NCI-H510A (cell line): ENCODE measurements around the gene CDK16.
A peak's percentile ranks its signal among the peaks of the same experiment; 100 is the strongest.

ENCODE experiments used
- DNase-seq: peaks from one replicate; lab custom pipeline; 2025; lab: John Stamatoyannopoulos, UW

CDK16 gene

DNA sequence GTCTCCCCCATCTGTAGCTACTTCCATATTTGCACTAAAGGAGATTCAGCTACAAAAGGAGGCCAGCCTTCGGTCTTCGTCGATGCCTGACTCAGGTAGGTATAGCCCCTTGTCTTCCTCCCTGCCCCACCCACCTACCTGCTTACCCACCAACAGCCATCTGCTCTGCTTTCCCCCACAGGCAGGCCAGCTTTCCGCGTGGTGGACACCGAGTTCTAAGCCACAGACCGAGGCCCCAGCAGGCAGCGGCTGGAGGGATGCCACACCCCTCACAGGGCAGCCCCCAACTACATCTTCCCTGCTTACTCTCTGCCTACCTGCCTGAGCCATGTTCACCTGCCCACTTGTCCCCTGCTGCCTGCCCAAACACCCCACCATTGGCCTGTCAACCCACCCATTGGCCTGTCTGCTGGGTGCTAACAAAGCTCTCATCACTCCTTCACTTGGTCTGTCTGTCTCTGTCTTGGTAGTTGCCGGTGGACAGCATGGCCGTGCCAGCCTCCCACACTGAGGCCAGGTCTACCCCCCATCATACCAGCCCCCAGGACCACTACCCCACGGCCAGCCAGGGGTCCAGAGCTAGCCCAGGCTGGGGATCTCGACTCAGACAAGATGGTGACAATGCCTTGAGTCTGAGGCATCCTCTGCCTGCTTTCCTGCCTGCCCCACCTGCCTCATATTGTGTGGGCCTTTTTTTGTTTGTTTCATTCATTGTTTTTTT lies 10.2 kb downstream of the CDK16 start:
- DNase-seq, result no peak

DNA sequence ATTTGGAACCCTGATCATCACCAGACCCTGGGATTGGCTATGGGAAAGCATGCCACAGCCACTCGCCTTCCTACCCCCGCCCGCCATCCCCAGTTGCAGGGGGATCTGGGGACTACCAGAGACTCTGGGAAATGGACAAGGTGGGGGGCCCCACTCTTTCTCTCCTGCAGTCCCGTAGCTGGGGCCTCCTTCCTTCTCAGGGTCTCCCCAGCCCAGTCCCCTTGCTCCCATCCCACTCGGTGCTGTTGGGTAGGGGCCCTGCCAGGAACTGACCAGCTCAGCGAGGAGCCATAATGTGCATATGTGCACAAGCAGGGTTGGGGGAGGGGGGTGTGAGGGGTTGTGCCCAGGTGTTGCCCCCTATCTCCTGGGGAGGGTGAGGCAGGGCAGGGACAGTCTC lies 10.9 kb downstream of the CDK16 start:
- DNase-seq, result no peak

DNA sequence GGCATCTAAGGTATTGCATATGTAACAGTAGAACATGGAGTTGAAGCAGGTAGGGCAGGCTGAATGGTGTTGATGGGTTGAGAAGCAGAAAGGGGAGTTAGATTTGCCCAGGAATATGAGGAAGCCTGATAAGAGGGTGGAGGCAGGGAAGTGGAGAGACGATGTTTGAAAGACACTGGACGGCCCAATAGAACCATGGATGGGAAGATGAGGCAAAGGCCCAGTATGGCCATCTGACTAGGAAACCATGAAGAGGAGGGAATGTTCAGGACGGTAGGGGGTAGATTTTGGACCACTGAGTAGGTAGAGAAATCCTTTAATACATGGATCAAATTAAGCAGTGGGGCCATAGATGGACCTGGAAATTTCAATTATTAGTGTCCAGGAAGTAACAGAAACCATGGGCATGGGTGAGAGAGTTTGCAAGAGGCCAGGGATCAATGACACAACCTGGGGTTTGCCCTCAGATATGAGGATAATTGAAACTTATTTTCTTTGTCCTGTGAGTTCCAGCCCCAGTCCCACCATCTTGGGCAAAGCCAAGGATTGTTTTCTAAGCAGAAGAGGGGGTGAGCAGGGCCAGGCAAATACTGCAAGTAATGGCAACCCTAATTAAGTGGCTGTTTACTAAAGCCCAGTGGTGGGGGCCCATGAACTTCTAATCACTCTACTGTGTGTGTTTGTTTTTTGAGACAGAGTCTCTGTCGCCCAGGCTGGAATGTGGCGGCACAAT lies 11.8 kb downstream of the CDK16 start:
- DNase-seq, result no peak

DNA sequence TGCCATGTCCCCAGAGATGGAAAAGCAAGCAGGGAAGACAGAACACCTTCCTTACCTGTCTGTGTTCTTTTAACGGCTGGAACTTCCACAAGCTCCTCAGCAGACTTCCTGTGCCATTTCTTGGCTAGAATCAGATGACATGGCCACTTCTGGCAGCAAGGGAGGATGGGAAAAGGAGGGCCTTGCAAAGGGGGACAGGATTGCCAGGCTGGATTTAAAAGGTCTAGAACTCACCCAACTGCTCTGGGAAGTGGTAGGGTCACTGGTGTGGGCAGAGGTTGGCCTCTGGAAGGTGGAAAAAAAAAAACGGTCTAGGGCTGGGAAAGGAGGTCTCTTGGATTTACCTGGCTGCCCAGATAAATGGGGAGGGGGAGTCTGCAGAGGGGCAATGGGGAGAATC lies 12.7 kb downstream of the CDK16 start:
- no peak for DNase-seq

DNA sequence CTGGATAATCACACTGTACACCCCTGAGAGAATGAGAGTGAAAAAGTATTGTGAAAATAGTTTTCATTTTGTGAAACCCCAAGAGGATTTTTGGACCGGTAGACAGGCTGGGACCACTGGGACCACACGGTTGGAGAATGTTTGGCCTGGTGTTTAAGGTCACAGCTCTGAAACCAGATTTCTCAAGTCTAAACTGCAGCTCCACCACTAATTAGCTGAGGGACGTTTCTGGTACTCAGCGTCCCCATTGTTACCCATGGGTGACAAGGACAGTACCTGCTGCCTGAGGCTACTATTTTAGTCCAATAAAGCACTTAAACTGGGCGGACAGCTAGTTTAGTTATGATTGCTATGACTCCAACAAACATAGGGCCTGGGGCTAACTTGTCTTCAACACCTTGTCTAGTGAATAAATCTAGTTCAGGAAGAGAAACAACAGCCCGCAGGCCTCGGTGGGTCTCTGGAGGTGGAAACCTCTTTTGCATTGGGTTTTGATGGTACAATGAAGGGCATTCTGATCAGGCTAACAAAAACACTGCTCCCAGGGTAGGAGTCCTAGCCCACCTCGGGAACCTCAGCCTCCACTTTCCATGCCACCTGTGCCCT lies 13.8 kb downstream of the CDK16 start:
- DNase-seq, result no peak

DNA sequence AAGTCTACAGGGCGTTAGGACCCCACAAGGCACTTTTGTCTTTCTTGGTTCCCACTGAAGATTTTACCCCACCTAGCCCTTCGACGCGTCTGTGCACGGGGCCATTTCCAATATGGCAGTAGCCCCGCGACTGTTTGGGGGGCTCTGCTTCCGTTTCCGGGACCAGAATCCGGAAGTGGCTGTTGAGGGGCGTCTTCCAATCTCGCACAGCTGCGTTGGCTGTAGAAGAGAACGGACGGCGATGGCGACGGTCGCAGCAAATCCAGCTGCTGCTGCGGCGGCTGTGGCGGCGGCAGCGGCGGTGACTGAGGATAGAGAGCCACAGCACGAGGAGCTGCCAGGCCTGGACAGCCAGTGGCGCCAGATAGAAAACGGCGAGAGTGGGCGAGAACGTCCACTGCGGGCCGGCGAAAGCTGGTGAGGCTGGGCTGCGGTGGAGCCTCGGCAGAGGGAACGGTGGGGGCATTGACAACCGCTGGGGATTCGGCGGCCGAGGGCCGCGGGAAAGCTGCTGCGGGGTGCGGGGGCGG lies 14.4 kb downstream of the CDK16 start, which contains the start of gene USP11:
Gene USP11, plus strand, starts transcription at position 207 of the 530 bp plus-strand sequence. Its CDS starts 35 bp downstream, at position 242.
- peak; percentile 53 for DNase-seq

DNA sequence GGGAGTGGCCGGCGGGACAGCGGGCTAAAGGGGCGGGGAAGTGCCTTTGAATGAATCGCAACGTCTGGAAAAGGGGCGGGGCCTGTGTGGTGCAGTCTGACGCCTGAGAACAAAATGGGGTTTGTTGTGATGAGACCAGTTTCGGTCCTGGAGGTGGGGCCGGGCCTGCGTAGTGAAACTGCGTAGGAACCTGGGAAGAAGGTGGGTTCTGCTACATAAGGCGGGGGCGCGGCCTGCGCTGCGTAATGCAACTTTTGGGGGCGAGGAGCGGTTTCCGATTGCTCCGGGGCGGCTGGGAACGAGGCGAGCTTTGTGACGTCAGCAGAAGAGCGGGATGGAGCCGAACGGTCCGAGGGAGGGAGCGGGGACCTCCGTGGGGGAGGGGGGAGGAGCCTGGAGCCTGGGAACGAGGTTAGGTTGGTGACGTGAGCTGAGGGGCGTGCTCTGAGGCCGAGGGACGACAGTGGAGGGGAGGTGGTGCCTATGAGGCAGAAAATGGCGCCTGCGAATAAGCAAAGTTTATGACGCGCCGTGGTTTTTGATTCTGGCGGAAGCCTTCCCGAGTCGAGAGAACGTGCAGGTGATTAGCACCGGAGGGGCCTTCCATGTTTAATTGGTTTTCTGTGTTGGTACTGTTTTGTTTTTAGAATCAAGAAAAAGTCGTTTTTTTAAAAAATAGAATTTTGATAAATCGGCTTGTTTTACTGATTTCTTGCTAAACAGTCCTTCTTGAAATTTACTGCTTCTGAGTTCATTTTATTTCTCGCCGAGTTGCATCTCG lies 15.0 kb downstream of the CDK16 start:
- peak; percentile 96 for DNase-seq

DNA sequence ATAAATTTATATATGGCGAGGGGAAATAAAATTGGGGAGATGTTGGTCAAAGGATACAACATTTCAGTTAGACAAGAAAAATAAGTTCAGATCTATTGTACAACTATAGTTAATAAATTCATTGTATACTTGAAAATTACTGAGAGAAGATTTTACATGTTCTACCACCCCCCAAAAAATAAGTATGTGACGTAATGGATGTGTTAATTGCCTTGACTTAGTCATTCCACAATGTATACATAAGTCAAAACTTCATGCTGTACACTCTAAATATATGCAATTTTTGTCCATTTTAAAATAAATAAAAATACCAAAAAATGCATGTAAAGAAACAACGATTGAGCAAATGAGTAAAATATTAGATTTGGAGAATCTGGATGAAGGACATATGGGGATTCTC lies 16.1 kb downstream of the CDK16 start:
- DNase-seq, result no peak

DNA sequence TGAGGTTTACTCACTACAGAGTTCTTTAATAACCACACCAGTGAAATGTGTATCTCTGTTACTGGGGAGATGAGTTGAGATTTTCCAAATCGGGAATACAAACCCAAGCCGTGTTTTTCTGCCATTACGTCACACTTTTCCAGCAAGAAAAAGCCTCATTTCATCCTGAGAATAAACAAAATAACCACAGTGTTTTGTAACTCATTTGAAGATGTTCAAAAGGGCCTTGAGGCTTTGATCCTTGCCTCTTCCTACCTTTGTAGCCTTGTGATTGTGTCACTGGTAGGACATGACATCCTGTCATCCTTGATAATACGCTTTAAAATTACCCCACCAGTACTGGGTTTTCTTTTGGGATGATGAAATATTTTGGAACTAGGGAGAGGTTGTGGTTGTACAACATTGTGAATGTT lies 17.2 kb downstream of the CDK16 start:
- DNase-seq, result no peak

DNA sequence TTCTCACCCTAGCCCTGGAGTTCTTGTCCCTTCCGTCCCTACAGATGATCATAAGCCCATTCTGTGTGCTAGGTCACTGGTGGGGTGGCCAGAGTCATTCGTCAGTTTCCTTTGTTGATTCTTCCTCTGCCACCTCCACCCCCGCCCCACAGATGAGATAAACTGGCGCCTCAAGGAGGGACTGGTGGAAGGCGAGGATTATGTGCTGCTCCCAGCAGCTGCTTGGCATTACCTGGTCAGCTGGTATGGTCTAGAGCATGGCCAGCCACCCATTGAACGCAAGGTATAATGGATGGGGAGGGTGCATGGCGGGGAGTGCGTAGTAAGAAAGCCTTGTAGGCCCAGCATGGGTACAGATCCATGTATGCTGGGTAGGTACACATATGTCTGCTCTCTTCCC lies 20.7 kb downstream of the CDK16 start:
- no peak for DNase-seq

DNA sequence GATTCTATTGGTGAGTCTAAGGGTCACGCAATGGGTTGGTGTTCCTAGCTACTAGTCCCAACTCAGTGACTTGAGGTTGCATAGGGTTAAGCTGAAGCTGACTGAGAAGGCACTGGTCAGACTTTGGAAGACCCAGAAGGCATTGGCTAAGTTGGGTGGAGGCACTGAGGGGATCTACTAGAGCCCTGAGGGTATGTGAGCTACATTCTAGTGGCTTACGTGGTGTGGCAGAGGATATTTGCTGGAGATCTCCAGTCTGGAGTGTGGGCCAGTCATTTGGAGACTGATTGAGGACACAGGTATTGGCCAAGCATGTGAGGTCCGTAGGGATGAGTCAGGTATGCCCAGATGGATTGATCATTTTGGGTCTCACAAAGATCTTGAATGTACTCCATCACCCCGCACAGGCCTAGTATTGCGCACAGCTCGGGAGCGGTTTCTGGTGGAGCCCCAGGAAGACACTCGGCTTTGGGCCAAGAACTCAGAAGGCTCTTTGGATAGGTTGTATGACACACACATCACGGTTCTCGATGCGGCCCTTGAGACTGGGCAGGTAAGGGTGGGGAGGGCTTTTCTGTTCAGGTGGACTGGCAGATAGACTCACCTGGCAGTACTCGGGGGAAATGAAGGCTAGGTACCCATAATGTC lies 21.5 kb downstream of the CDK16 start:
- no peak for DNase-seq

DNA sequence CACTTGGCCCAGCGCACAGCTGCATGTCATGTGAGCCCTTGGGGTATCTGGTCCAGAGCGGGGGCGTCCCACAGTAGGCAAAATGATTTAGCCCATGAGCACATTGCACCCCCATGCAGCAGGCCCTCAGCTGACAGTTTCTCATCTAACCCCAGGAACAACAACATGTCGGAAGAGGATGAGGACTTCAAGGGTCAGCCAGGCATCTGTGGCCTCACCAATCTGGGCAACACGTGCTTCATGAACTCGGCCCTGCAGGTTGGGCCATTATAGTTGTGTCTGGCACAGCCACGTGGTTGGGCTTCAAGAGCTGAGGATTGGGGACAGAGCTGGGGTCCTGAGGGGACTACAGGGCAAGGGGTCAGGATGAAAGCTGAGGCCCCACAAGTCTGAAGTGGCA lies 22.1 kb downstream of the CDK16 start:
- DNase-seq, result no peak

DNA sequence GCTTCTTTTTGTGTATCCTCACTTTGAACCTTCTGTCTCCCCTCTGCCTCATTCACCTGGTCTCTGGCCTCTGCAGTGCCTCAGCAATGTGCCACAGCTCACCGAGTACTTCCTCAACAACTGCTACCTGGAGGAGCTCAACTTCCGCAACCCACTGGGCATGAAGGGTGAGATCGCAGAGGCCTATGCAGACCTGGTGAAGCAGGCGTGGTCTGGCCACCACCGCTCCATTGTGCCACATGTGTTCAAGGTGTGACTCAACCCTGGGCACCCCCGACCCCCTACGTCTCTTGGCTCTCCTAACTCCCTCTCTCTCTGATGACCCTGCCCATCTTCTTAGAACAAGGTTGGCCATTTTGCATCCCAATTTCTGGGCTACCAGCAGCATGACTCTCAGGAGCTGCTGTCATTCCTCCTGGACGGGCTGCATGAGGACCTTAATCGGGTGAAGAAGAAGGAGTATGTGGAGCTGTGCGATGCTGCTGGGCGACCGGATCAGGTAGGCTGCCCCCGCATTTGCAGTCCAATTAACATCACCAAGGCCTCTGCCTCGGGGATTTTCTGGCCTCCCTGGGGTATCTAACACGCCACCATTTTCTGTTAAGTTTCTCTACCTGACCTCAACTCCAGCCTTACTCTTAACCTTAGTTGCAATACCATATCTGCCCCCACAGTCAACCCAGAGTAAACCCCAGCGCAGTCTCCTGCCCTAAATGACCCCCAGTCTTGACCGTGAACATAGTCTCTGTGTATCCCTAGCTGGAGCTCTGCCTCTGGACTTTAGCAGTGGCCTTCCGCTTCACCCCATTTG lies 22.9 kb downstream of the CDK16 start:
- no peak for DNase-seq

DNA sequence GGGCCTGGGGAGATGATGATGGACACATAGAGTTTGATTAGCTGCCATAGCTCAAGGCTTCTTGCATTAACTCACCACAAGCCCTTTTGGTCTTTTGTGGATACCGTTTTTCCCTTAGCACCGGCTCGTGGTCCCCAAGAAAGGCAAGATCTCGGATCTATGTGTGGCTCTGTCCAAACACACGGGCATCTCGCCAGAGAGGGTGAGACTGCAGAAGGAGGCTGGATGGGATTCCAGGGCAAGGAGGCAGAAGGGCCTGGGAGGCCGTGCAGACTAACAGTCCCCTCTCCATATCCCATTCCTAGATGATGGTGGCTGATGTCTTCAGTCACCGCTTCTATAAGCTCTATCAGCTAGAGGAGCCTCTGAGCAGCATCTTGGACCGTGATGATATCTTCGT lies 23.8 kb downstream of the CDK16 start:
- DNase-seq, result no peak

DNA sequence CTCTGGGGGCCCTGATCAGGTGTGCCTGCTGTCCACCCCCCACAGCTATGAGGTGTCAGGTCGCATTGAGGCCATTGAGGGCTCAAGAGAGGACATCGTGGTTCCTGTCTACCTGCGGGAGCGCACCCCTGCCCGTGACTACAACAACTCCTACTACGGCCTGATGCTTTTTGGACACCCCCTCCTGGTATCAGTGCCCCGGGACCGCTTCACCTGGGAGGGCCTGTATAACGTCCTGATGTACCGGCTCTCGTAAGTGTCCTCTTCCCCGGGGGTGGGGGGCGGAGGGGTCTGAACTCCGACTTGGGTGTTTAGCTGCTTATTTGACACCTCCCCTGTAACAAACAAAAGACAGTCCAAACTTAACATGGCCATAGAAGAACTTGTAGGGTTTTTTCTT lies 24.9 kb downstream of the CDK16 start:
- no peak for DNase-seq

DNA sequence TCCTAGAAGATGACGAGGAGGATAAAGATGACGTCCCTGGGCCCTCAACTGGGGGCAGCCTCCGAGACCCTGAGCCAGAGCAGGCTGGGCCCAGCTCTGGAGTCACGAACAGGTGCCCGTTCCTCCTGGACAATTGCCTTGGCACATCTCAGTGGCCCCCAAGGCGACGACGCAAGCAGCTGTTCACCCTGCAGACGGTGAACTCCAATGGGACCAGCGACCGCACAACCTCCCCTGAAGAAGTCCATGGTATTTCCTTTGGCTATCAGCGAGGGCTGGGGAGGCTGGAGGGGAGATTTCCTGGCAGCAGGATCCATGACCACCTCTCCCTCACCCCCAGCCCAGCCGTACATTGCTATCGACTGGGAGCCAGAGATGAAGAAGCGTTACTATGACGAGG lies 26.2 kb downstream of the CDK16 start:
- DNase-seq, result no peak

DNA sequence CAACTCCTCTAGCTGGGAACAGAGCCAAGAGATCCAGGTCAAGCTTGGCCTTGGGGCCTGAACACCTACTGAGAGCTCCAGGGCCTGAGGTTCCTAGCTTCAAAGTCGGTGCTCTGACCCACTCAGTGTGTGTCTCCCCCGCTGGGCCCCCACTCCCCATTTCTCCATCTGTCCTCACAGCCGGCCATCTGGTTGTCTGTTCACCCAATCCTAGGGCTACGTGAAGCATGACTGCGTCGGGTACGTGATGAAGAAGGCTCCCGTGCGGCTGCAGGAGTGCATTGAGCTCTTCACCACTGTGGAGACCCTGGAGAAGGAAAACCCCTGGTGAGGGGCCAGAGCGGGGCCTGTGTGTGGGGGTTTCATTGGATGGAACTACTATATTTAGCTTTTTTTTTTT lies 26.7 kb downstream of the CDK16 start:
- DNase-seq, result no peak

DNA sequence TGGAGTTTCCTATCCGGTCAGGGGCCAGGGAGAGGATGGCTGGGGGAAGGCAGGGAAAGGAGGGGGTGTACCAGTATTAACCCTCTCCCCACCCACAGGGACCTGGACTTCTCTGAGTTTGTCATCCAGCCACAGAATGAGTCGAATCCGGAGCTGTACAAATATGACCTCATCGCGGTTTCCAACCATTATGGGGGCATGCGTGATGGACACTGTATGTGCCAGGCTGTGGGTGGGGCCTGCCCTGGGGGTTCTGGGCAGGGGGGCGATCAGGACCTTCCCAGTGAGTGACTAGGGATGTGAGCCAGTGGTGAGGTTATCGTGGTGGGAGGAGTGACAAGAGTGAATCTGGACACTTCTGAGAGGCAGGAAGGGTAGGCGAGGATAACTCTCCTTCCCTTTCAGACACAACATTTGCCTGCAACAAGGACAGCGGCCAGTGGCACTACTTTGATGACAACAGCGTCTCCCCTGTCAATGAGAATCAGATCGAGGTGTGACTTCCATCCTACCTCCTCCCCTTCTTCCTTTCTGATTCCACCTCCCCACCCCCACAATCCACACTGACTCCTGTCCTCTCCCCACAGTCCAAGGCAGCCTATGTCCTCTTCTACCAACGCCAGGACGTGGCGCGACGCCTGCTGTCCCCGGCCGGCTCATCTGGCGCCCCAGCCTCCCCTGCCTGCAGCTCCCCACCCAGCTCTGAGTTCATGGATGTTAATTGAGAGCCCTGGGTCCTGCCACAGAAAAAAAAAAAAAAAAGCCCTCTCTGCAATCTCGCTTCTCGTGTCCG lies 28.9 kb downstream of the CDK16 start:
- DNase-seq, result no peak

DNA sequence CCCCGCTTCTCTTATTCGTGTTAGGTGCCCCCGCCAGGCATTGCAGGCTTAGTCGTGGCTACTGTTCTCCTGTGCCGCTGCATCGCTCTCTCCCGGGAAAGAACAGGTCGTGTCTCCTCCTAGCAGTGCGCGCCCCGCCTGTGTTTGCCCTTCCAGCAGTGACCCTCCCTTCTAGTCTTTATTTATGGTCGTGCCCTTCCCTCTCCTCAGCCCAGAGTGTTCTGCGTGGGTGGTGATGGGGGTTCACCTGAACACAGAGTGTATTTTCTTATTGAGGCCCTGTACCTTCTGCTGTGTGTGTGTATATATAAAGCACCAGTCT lies 29.5 kb downstream of the CDK16 start:
- DNase-seq, result no peak

DNA sequence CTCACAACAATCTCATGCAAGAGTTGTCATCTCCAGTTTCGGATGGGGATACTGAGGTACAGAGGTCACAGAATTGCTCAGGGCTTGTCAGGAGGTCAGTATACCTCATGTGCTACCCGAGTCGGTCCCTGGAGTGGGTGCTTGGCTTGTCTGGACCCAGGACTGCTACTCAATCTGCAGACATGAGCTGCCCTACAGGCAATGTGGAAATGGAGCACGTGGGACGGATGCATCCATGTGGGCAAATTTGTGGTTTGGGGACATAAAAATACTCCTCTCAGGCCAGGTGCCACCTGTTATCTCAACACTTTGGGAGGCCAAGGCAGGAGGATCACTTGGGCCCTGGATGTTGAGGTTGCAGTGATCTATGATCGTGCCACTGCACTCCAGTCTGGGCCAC lies 30.1 kb downstream of the CDK16 start:
- DNase-seq, result no peak
